ENCODE measurements around the gene ADAMTS12.

- no peak for TF ChIP-seq ETS1 (IDR thresholded peaks at IDR 0.05)
- TF ChIP-seq REST (IDR thresholded peaks at IDR 0.05; ENCODE audit: unreplicated experiment) = no peak
- no peak for TF ChIP-seq CTCF (conservative IDR thresholded peaks at IDR 0.05; ENCODE audit: low read depth in 2 of 2)
Measured at GRCh38 chr5:33831041-33831440, 60.7 kb downstream of the ADAMTS12 start.

Measured in GM23338 (cell line).